AG08396 (cell line): Measurements from ENCODE around the gene DOCK8.
"Not testable (repeated sequence)": the region's sequence is repeated elsewhere in the genome, so short reads cannot be mapped to it uniquely, and the experiment has no call there.

ENCODE experiments used
- DNase-seq: peaks from one replicate; pipeline ENCODE4 v3.0.0; 2012; ENCODE audit warnings: low spot score, mixed read lengths

Gene DOCK8

DNA sequence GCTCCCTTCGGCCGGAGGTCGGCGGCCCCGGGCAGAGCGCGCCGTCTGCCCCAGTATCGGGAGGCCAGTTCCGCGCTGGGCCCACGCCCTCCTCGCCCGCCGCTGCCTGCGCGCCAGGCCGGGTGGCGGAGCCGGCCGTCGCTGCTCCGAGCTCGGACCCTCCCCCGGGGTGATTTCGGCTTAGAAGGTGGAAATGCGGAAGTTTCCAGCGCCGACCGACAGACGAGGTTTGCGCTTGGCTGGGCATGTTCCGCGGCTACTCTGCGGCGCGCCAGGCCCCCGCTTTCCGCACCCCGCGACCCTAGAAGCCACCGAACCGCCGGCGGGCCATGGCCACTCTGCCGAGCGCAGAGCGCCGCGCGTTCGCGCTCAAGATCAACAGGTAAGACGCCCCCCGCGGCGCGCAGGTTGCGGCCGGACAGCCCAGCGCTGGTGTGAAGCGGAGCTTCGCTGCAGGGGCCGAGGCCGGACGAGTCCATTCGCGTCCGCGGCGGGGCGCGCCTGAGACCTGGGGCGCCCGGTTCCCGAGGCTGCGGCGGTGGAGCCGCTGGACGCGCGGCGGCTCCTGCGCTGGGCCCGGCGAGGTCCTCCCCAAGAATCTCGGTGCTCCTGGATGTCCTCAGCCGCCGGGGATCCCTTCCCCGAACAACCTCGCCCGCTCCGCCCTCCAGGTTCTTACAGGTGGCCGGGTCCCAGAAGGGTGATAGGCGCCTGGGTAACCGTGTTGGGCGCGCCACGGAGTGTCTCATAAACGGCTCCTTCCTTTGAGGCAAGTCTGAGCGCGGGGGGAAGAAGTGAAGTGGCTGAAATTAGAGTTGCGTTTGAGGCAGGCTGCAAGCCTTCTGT, at the start of gene DOCK8:
Gene DOCK8, plus strand, starts transcription at position 218 of the 846 bp plus-strand sequence. Its CDS starts 112 bp downstream, at position 330.
- DNase-seq: peak; percentile 28

DNA sequence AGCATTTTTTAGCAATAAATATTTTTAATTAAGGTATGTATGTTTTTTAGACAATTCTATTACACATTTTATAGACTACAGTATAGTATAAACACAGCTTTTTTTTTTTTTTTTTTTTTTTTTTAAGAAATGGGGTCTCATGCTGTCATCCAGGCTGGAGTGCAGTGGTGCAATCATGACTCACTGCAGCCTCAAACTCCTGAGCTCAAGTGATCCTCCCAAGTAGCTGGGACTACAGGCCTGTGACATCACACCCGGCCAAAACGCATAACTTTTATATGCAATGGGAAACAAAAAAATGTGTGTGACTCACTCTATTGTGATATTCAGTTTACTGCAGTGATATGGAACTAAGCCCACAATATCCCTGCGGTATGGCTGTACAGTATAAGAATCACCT, 44.9 kb upstream of the DOCK8 start:
- DNase-seq: not testable (repeated sequence)

- DNase-seq: not testable (repeated sequence)
These were observed 36.4 kb upstream of the DOCK8 start for GRCh38 chr9:178140-178825.

GRCh38 chr9:178970-179383, 35.7 kb upstream of the DOCK8 start, which contains the start of gene ZNG1A:
Gene ZNG1A (minus strand): TSS chr9:179056. CDS start chr9:178969, 87 bp downstream.
- DNase-seq: not testable (repeated sequence)

DNA sequence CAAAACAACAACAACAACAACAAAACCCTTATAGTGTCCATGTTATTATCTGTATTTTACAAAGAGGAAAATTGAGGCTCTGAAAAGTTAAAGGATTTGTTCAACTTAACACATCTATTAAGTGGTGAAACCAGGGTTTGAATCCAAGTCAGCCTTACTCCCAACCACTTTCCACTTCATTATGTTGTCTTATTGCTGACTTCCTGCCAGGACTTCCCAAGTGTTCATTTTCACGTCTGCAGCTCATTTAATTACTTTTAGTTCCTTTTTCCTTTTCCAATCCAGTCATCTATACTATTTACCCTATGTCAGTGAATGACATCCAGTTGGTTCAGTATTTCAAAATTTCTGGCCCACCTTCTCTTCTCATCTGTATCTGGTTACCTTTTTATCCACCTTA, 15.1 kb upstream of the DOCK8 start:
- not testable (repeated sequence) for DNase-seq

- DNase-seq: no peak
These were observed 8.2 kb upstream of the DOCK8 start for GRCh38 chr9:206481-206880.

DNA sequence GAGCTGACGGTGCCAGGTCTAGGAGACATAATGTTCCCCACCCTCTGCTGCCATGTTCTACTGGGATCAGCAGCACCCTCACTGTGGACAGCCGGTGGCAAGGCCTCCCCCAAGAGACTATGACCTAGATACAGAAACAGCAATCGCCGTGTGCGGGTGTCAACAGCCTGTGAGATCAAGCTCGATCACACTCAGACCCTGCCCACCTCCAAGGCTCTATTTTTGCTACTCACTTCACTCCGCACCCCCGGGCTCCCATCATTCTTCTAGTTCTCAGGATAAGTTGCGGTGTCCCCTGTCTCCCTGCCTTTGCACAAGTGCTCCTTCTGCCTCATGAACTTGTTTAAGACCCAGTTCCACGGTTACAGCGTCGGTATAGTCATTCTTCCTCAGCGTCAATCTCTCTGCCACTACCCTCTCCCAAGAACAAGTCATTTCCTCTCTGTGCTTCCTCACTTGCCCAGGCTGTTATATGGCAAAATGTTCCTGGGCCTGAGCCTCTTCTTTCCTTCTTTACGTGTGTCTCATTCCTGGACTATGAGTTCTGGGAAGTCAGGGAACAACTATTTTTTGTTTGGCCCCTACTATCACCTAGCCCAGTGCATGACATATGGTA, 5.4 kb upstream of the DOCK8 start:
- DNase-seq: no peak

DNA sequence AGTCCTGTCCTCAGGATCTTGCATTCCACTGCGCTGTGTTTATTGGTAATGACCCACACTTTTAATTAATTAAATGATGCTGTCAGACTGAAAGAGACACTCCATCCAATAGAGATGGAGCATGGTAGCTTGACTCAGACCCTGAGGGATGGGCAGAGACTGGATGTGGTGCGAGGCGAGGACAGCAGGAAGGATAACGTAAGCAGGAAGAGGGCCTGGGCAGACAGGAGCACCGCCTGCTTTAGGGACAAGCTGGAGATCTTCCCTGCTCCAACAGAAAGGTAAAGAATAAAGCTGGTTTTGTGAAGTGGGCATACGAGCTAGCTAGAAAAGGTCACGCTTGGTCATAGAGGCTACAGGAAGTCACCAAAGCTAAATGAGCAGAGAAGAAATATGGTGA, 3.6 kb upstream of the DOCK8 start:
- no peak for DNase-seq

- no peak for DNase-seq
These were observed 3.1 kb upstream of the DOCK8 start for GRCh38 chr9:211557-211956.

DNA sequence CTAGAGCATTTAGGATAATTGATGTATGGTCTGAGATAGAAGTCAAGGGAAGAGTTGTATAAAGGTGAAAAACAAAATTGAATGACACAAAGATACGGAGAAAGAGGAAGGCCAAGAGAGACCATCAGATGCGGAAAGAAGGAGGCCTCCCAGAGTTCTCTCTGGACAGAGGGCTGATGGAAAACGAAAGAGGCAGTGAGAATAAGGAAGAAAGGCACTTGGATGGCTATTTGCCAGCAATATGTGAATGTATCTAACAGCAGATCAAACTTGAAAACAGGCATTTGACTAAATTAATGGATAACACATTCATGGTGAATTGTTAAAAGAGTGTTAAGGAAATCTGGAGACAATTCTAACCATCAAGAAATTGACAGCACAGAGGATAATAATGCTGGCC, 2.4 kb upstream of the DOCK8 start:
- no peak for DNase-seq

DNA sequence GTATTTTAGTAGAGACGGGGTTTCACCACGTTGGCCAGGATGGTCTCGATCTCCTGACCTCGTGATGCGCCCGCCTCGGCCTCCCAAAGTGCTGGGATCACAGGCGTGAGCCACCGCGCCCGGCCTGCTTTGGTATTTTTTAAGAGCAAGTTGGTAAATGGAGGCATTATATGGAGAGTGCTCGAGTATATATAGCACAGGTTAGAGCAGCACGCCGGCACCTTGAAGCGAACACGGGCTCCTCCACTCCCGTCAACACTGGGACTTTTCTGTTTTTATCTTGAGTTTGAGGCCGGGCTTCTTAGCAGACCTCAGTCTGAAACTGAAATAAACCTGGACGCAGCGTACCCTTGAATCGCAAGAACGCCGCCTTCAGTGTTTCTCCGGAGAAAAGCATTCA, 764 bp upstream of the DOCK8 start:
- DNase-seq: not testable (repeated sequence)

- no peak for DNase-seq
These were observed 366 bp upstream of the DOCK8 start for GRCh38 chr9:214351-214647.

DNA sequence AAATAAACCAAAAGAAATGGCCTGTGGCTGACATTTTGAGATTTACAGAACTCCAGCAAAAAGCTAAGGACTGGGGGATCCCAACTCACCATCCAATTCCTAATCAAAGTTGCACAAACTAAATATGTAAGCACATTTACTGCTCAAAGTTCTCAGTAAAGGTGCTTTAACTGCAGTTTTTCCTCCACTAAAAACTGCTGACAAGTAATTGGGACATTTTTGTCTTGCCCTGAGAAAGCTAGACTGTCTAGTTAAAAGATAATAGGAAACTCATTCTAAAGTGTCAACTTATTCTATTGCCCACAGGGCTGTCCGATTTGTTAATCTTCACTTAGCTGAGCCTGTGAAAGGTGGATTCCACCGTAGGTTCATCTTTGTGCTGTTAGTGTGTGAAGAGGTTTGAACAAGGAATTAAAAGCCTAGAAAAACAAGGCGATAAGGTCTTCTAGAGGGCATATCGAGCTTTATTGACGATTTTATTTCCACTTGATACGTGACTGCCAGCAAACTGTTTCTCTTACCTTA, 1.0 kb downstream of the DOCK8 start:
- DNase-seq: no peak

DNA sequence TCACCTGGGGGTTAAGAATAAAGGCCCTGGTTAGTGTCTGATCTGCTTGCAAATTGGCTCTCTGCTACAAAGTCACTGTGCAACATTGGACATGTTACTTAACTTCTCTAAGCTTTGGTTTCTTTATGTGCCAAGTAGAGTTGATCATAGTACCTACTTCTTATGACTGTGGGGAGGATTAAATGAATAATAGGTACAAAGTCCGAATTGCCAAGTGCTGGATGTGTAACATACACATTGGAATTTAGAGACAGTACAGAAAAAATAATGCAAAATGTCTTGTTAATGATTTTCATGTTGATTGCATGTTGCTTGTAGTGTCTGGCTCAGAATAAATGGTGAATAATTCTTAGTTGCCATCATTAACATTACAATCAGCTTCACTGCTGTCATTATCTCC, 2.2 kb downstream of the DOCK8 start:
- no peak for DNase-seq

DNA sequence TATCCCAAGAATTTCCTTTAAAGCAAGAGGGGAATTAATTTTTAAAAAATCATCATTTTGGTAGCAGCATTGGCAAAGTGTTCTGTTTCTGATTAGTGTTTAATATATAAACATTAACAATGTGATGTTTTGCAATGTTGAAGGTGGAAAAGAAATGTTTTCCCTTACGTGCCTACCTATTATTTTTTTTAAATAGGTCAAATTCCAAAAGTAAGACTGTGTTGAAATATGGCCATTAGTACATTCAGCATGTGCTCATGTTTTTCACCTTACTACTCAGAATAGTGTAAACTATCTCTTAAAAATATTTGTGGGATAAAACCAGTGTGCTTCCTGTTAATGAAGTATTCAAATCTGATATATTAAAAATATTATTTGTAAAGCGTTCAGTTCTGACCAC, 3.3 kb downstream of the DOCK8 start:
- DNase-seq: no peak

- DNase-seq: not testable (repeated sequence)
These were observed 4.4 kb downstream of the DOCK8 start for GRCh38 chr9:219036-219435.

DNA sequence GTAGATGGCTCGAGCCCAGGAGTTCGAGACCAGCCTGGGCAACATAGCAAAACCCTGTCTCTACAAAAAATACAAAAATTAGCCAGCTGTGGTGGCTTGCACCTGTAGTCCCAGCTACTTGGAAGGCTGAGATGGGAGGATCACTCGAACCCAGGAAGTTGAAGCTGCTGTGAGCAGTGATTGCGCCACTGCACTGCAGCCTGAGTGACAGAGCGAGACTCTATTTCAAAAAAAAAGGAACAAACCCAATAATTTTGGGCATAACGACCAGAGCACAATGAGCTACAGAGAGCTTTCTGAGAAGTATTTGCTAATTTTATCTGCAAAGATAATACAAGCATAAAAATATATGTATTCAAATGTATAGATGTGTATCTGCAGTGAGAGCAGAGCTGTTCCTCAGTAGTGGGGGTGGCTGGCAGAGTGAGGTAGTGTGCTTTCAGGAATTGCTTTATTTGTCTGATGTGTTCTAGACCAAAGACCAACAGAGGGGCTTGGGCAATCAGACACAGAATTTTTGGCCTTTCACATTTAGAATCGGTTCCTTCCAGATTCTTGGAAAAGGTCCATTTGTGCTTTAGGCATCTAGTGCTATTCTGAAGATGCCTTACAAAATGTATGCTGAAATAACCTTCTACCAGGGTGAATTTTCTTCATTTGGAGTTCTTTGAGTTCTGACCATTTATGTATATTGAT, 5.2 kb downstream of the DOCK8 start:
- no peak for DNase-seq

- DNase-seq: no peak
These were observed 7.5 kb downstream of the DOCK8 start for GRCh38 chr9:221989-222776.

DNA sequence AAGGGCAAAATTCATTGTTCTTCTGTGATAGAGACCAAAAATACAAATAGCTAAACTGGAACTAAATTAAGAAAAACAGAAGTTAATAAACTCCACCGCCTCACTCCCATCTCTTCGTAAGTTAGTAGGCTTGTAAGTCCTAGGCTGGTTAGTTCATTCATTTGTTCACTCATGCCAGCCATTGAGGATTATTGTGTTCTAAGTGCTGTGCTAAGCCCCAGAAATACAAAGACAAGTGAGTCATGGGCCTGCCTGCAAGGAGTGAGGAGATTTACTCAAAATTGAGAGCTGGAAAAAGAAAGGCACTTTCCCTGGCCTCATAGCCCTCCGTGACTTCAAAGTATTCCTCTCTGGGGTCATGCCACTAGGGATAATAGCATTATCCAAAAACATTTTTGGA, 8.5 kb downstream of the DOCK8 start:
- no peak for DNase-seq

- no peak for DNase-seq
These were observed 9.4 kb downstream of the DOCK8 start for GRCh38 chr9:224026-224425.
